Measurements from ENCODE around the gene ZNF197.
"Not testable (repeated sequence)": the region's sequence is repeated elsewhere in the genome, so short reads cannot be mapped to it uniquely, and the experiment has no call there.

The ZNF197 gene

GRCh38 chr3:44624749-44625480 lies at the start of gene ZNF197:
Gene ZNF197 (plus strand): TSS chr3:44625036. CDS start chr3:44629155, 4,119 bp downstream.
- DNase-seq, result no peak

- DNase-seq, result no peak
Observed at GRCh38 chr3:44576613-44577012, 48.2 kb upstream of the ZNF197 start.

- not testable (repeated sequence) for DNase-seq
Observed at GRCh38 chr3:44577354-44577952, 47.4 kb upstream of the ZNF197 start.

- DNase-seq, result not testable (repeated sequence)
Observed at GRCh38 chr3:44578316-44578715, 46.5 kb upstream of the ZNF197 start.

- not testable (repeated sequence) for DNase-seq
Observed at GRCh38 chr3:44578924-44579515, 45.8 kb upstream of the ZNF197 start.

- DNase-seq, result not testable (repeated sequence)
Observed at GRCh38 chr3:44579749-44580148, 45.1 kb upstream of the ZNF197 start.

GRCh38 chr3:44580971-44581370 lies 43.9 kb upstream of the ZNF197 start:
- DNase-seq, result not testable (repeated sequence)

- no peak for DNase-seq
Observed at GRCh38 chr3:44584646-44585501, 40.0 kb upstream of the ZNF197 start, which contains the start of gene ZNF660. Gene ZNF660 (plus strand): TSS chr3:44584964. CDS start chr3:44594194, 9,230 bp downstream.

- no peak for DNase-seq
Observed at GRCh38 chr3:44596621-44597020, 28.2 kb upstream of the ZNF197 start.

GRCh38 chr3:44601749-44602148 lies 23.1 kb upstream of the ZNF197 start:
- DNase-seq, result no peak

GRCh38 chr3:44612678-44613077 lies 12.2 kb upstream of the ZNF197 start:
- DNase-seq, result no peak

GRCh38 chr3:44628716-44629115 lies 3.9 kb downstream of the ZNF197 start:
- DNase-seq, result no peak

- DNase-seq, result no peak
Observed at GRCh38 chr3:44632193-44632592, 7.4 kb downstream of the ZNF197 start.

- no peak for DNase-seq
Observed at GRCh38 chr3:44642337-44642736, 17.5 kb downstream of the ZNF197 start.

- no peak for DNase-seq
Observed at GRCh38 chr3:44643024-44643423, 18.2 kb downstream of the ZNF197 start.

- no peak for DNase-seq
Observed at GRCh38 chr3:44647771-44648170, 22.9 kb downstream of the ZNF197 start.

- DNase-seq, result no peak
Observed at GRCh38 chr3:44648564-44649229, 23.9 kb downstream of the ZNF197 start, which contains the start of gene ZNF35. Gene ZNF35 (plus strand): TSS chr3:44648732. CDS start chr3:44651068, 2,336 bp downstream.

GRCh38 chr3:44649709-44650108 lies 24.9 kb downstream of the ZNF197 start:
- DNase-seq, result no peak

GRCh38 chr3:44654039-44654438 lies 29.2 kb downstream of the ZNF197 start:
- DNase-seq, result no peak

- no peak for DNase-seq
Observed at GRCh38 chr3:44659015-44659414, 34.2 kb downstream of the ZNF197 start.

GRCh38 chr3:44659434-44659833 lies 34.6 kb downstream of the ZNF197 start:
- no peak for DNase-seq

GRCh38 chr3:44661189-44661588 lies 36.4 kb downstream of the ZNF197 start:
- DNase-seq, result no peak
